HK-2 (cell line): Measurements from ENCODE around the gene OPRL1.
A peak's percentile ranks its signal among the peaks of the same experiment; 100 is the strongest.

Experiments
- DNase-seq: peaks from one replicate; pipeline ENCODE4 v3.0.0-alpha.2; 2018; ENCODE audit not compliant: unreplicated experiment

Gene OPRL1

GRCh38 chr20:64080013-64080812 lies at the start of gene OPRL1:
Gene OPRL1 (plus strand): TSS chr20:64080082. CDS start chr20:64092721, 12,639 bp downstream.
- DNase-seq, result no peak

GRCh38 chr20:64030371-64031134 lies 49.3 kb upstream of the OPRL1 start:
- no peak for DNase-seq

GRCh38 chr20:64031822-64032314 lies 48.0 kb upstream of the OPRL1 start:
- no peak for DNase-seq

- no peak for DNase-seq
These were observed 46.9 kb upstream of the OPRL1 start for GRCh38 chr20:64032706-64033624.

- DNase-seq, result no peak
These were observed 45.8 kb upstream of the OPRL1 start for GRCh38 chr20:64033981-64034493.

- no peak for DNase-seq
These were observed 44.6 kb upstream of the OPRL1 start for GRCh38 chr20:64035066-64035932.

- no peak for DNase-seq
These were observed 43.9 kb upstream of the OPRL1 start, which contains the start of gene C20orf204 for GRCh38 chr20:64035933-64036345. Gene C20orf204 (plus strand): TSS chr20:64036182. CDS start chr20:64036324, 142 bp downstream.

GRCh38 chr20:64036346-64037198 lies 43.3 kb upstream of the OPRL1 start:
- no peak for DNase-seq

- DNase-seq, result no peak
These were observed 42.7 kb upstream of the OPRL1 start for GRCh38 chr20:64037199-64037497.

GRCh38 chr20:64037498-64038213 lies 42.2 kb upstream of the OPRL1 start:
- DNase-seq, result no peak

- DNase-seq, result no peak
These were observed 41.7 kb upstream of the OPRL1 start for GRCh38 chr20:64038224-64038564.

GRCh38 chr20:64038565-64039292 lies 41.2 kb upstream of the OPRL1 start:
- peak; percentile 93 for DNase-seq

GRCh38 chr20:64039293-64040160 lies 40.4 kb upstream of the OPRL1 start:
- DNase-seq, result no peak

GRCh38 chr20:64040231-64041039 lies 39.4 kb upstream of the OPRL1 start:
- no peak for DNase-seq

GRCh38 chr20:64041040-64041780 lies 38.7 kb upstream of the OPRL1 start:
- no peak for DNase-seq

GRCh38 chr20:64041781-64042053 lies 38.2 kb upstream of the OPRL1 start:
- DNase-seq, result no peak
